GM20000 (cell line): Measurements from ENCODE around the gene CHKB.

Experiments used
- DNase-seq: peaks from one replicate; pipeline ENCODE4 v3.0.0; 2012; ENCODE audit warnings: low spot score
- TF ChIP-seq, protein P1 (sequence below): IDR thresholded peaks from 2 replicates; pipeline ENCODE4 v1.5.1; 2012; ENCODE audit warnings: mild to moderate bottlenecking, control low read depth; ENCODE audit errors: extremely low read depth, missing control alignments

Gene CHKB, protein sequence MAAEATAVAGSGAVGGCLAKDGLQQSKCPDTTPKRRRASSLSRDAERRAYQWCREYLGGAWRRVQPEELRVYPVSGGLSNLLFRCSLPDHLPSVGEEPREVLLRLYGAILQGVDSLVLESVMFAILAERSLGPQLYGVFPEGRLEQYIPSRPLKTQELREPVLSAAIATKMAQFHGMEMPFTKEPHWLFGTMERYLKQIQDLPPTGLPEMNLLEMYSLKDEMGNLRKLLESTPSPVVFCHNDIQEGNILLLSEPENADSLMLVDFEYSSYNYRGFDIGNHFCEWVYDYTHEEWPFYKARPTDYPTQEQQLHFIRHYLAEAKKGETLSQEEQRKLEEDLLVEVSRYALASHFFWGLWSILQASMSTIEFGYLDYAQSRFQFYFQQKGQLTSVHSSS

DNA sequence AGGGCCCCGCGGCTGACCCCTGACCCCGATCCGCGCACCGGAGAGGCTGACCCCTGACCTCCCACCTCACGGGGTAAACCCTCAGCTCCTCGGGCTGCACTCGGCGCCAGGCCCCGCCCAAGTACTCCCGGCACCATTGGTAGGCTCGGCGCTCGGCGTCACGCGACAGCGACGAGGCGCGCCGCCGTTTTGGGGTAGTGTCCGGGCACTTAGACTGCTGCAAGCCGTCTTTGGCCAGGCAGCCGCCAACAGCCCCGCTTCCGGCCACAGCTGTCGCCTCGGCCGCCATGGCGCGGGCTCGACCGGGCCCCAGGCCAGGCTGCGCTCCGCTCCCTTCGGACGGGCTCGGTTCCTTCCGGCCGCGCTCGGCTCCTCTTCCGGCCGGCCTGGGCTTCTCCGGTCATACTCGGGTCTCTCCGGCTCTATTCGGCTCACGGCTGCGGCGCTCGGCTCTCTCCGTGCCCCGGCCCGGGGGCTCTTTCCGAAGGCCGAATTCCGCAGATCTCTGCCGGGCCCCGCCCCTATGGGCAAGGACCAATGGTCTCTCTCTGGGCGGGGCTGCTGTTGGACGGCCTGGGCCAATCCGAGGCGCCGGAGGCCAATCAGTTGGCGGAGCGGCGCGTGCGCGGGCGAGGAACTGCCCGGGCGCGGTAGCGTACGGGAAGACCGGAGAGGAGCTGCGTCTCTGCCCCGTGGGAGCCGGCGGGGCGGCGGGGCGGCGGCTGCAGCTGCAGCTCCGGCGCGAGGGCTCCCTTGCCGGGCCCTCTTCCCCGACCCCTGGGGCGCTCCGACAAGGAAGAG, at the start of gene CHKB:
CHKB (minus strand) TSS at position 357 of the 801 bp plus-strand sequence; CDS start at position 289, 68 bp downstream.
- DNase-seq: peak; percentile 100
- TF ChIP-seq, protein P1, sequence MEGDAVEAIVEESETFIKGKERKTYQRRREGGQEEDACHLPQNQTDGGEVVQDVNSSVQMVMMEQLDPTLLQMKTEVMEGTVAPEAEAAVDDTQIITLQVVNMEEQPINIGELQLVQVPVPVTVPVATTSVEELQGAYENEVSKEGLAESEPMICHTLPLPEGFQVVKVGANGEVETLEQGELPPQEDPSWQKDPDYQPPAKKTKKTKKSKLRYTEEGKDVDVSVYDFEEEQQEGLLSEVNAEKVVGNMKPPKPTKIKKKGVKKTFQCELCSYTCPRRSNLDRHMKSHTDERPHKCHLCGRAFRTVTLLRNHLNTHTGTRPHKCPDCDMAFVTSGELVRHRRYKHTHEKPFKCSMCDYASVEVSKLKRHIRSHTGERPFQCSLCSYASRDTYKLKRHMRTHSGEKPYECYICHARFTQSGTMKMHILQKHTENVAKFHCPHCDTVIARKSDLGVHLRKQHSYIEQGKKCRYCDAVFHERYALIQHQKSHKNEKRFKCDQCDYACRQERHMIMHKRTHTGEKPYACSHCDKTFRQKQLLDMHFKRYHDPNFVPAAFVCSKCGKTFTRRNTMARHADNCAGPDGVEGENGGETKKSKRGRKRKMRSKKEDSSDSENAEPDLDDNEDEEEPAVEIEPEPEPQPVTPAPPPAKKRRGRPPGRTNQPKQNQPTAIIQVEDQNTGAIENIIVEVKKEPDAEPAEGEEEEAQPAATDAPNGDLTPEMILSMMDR: no peak

DNA sequence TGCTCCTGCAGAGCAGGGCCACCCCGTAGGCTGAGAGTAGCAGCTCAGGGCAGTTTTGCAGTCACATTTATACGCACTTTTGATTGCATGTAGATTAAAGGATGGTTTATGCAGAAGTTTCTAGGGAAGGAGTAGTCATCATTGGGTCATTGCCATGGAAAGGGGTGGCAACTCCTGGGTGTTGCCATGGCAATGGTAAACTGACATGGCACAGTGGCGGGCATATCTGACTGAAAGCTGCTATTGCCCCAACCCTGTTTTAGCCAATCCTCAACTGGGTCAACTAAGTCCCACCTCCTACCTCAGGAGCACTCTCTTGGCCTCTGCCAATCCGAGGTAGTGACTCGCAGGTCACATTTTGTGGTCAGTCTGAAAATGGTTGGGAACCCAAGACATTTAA, 47.7 kb upstream of the CHKB start:
- TF ChIP-seq, protein P1: no peak
- DNase-seq: no peak

DNA sequence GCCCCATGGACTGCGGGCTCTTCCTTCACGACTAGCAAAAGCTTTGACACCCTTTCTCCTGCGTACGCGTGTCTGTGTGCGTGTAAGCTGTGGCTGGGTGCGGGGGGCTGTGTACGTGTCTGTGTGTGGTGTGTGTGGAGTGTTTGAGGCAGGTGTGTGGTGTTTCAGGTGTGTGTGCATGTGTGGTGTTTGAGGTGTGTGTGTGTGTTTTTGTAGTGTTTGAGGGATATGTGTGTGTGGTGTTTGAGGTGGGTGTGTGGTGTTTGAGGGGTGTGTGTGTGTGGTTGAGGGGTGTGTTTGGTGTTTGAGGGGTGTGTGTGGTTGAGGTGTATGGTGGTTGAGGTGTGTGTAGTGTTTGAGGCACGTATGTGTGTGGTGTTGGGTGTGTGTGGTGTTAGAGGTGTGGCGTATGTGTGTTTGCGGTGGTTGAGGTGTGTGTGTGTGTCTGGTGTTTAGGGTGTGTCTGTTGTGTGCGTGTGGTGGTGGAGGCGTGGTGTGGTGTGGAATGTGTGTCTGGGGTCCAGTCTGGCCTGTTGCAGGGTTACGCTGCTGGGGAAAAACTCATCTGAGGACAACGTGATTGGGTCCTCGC, 46.0 kb upstream of the CHKB start:
- TF ChIP-seq, protein P1: no peak
- no peak for DNase-seq

DNA sequence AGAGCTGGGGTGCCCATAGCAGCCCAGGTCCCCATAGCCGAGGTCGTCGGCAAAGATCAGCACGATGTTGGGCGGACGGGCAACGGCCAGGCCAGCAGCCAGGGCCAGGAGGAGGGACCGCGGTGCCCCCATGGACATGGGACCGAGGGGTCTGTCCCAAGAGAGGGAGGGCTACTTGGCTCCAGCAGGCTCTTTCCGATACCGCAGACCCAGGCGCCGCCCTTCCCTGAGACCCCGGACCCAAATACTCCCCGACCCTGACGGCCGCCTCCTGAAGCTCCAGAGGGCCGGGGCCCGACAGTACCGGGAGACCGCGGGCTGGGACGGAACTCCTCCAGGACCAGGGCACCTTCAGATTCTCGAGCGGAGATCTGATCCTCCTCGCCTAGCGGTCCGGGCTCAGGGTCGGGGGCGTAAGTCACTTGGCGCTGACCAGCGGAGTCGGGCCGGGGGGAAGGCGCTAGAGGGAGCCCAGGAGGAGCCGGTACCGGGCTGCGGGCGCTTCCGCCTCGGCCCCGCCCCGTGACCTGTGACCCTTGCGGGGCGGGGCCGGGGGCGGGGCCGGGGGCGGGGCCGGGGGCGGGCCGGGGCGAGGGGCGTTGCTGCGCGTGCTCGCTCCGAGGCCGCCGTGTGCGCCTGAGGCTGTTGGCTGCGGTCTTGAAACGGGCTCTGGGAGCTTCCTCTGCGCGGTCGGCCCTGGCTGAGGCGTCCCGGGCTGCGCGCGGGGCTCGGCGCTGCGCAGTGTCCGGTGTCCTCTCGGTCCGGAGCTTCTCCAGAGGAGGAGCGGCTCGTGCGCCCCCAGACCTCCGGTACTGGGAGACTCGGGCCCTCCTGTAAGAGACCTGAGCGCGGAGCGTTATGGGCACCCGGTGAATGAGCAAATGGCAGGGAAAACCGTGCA, 45.2 kb upstream of the CHKB start, which contains the start of gene ARSA:
ARSA (minus strand) TSS at position 511 of the 901 bp plus-strand sequence; CDS start at position 138, 373 bp downstream.
- TF ChIP-seq, protein P1: peak; percentile 15
- peak; percentile 94 for DNase-seq

DNA sequence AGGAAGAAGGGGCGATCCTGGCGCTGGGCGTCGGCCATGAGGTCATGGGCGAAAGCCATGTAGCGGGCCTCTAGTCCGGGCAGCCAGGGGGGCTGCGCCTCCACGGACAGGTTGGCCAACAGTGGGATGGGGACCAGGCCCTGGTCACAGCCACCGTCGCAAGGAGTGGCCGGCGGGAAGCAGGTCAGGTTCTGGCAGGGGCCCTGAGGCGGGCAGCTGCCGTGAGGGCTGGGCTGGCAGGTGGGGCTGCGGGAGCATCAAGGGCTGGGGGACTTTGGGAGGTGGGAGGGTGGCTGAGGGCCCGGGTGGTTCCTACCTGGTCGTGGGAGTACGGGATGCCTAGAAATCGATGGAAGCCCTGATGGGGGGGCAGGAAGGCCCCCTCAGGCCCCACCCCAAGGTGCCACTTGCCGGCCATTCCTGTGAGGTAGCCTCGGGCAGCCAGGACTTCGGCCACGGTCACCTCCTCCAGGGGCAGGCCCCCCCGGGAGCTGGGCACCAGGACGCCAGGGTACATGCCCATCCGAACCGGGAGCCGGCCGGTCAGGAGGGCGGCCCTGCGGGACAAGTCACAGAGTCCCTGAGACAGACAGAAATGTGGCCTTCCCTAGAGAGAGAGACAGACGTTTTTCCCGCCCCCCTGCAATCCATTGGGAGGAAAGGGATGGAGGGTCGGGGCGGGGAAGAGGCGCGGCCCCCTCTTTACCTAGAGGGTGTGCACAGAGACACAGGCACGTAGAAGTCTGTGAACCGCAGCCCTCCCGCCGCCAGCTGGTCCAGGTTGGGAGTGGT, 44.4 kb upstream of the CHKB start:
- TF ChIP-seq, protein P1: no peak
- DNase-seq: no peak

DNA sequence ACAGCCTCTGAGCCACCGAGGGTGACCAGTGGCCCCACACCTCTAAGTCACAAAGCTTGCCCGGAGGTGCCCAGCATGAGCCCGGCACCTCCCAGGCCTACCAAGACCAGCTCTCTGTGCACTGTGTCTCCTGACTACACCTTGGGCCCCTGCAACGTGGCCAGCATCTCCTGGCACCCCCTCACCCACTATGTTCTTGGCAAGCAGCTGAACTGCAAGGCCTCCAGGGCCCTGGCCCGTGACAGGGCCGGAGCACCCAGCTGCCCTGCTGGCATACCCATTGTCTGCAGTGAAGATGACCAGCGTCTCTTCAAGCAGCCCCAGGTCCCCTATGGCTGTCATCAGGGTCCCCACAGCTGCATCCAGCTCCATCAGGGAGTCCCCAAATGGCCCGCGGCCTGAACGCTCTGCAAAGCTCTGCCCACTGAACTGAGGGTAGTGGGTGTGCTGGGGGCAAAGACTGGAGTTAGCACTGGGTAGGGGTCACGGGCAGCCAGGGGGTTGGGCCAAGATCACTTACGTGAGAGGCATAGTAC, 43.7 kb upstream of the CHKB start:
- DNase-seq: no peak
- TF ChIP-seq, protein P1: no peak
